ENCODE measurements around the gene CABP1. TPM values are rescaled to one million over a fixed set of nuclear protein-coding genes. Genes with fewer than 3 reads are reported as not detected.
A peak's percentile ranks its signal among the peaks of the same experiment; 100 is the strongest.

The CABP1 gene
- total and polyA plus RNA-seq, 2 of the 13 experiments (the other 11 are each of a cell fraction or from before 2014, with no cell fraction given), result not detected

DNA sequence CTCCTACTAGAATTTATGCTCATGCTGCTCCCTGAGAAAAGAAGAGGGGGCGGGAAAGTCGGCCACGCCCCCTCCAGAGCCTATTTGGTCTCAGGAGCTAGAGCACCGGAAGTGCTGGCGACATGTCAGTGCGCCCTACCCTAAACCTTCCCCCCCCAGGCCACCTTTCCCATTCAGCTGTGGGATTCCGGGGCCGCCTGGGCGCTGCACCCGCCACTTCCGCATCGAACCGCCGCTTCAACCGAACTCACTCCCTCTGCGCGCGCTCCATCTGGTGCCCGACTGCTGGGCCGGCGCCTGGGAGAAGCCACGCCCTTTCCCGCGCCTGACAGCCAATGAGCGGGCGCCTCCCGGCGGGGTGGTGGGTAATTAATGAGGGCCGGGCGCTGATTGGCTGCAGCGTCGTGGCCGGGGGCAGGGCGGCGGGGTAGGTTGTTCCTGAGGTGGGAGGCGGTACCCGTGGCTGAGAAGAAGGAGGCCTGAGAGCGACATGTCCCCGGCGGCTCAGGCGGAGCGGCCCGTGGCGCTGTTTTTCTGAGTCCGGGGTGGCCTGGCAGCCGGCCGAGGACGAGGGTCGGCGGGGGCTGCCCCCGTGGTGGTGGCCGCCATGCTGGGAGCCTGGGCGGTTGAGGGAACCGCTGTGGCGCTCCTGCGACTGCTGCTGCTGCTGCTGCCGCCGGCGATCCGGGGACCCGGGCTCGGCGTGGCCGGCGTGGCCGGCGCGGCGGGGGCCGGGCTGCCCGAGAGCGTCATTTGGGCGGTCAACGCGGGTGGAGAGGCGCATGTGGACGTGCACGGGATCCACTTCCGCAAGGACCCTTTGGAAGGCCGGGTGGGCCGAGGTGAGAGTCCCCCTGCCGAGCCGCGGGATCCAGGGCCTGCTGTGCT lies 46.5 kb downstream of the CABP1 start, which contains the start of gene MLEC (continued):
- TF ChIP-seq, protein P1, sequence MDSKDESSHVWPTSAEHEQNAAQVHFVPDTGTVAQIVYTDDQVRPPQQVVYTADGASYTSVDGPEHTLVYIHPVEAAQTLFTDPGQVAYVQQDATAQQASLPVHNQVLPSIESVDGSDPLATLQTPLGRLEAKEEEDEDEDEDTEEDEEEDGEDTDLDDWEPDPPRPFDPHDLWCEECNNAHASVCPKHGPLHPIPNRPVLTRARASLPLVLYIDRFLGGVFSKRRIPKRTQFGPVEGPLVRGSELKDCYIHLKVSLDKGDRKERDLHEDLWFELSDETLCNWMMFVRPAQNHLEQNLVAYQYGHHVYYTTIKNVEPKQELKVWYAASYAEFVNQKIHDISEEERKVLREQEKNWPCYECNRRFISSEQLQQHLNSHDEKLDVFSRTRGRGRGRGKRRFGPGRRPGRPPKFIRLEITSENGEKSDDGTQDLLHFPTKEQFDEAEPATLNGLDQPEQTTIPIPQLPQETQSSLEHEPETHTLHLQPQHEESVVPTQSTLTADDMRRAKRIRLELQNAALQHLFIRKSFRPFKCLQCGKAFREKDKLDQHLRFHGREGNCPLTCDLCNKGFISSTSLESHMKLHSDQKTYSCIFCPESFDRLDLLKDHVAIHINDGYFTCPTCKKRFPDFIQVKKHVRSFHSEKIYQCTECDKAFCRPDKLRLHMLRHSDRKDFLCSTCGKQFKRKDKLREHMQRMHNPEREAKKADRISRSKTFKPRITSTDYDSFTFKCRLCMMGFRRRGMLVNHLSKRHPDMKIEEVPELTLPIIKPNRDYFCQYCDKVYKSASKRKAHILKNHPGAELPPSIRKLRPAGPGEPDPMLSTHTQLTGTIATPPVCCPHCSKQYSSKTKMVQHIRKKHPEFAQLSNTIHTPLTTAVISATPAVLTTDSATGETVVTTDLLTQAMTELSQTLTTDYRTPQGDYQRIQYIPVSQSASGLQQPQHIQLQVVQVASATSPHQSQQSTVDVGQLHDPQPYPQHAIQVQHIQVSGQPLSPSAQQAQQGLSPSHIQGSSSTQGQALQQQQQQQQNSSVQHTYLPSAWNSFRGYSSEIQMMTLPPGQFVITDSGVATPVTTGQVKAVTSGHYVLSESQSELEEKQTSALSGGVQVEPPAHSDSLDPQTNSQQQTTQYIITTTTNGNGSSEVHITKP (CRISPR knock-in tag; IDR thresholded peaks at IDR 0.05; ENCODE audit: low read depth), result peak; percentile 91
- TF ChIP-seq HCFC1 (IDR thresholded peaks at IDR 0.05; ENCODE audit: low read depth, low read length) (peak; percentile 50), ZIK1 (CRISPR knock-in tag; IDR thresholded peaks at IDR 0.05; ENCODE audit: borderline replicate concordance, low read depth) (peak; percentile 49; the same call in 1 of the 2 replicates), MED13 (CRISPR knock-in tag; IDR thresholded peaks at IDR 0.05) (peak; percentile 85; the same call in 1 of the 2 replicates), TEAD2 (CRISPR knock-in tag; IDR thresholded peaks at IDR 0.05) (no peak), ZNF782 (CRISPR knock-in tag; IDR thresholded peaks at IDR 0.05; ENCODE audit: borderline replicate concordance) (no peak), RNF219 (CRISPR knock-in tag; IDR thresholded peaks at IDR 0.05) (no peak), SRSF1 (optimal IDR thresholded peaks at IDR 0.05; ENCODE audit: low read depth, low read length) (no peak), YEATS4 (CRISPR knock-in tag; IDR thresholded peaks at IDR 0.05; ENCODE audit: borderline replicate concordance) (peak; percentile 93), ZNF136 (CRISPR knock-in tag; IDR thresholded peaks at IDR 0.05; ENCODE audit: low read depth) (peak; percentile 28; the same call in 1 of the 2 replicates), ZNF484 (CRISPR knock-in tag; IDR thresholded peaks at IDR 0.05; ENCODE audit: borderline replicate concordance, low read depth) (no peak), MAFF (IDR thresholded peaks at IDR 0.05; ENCODE audit: low read depth, low read length) (no peak), ZNF737 (CRISPR knock-in tag; IDR thresholded peaks at IDR 0.05; ENCODE audit: borderline replicate concordance) (no peak)
- TF ChIP-seq, protein P2, sequence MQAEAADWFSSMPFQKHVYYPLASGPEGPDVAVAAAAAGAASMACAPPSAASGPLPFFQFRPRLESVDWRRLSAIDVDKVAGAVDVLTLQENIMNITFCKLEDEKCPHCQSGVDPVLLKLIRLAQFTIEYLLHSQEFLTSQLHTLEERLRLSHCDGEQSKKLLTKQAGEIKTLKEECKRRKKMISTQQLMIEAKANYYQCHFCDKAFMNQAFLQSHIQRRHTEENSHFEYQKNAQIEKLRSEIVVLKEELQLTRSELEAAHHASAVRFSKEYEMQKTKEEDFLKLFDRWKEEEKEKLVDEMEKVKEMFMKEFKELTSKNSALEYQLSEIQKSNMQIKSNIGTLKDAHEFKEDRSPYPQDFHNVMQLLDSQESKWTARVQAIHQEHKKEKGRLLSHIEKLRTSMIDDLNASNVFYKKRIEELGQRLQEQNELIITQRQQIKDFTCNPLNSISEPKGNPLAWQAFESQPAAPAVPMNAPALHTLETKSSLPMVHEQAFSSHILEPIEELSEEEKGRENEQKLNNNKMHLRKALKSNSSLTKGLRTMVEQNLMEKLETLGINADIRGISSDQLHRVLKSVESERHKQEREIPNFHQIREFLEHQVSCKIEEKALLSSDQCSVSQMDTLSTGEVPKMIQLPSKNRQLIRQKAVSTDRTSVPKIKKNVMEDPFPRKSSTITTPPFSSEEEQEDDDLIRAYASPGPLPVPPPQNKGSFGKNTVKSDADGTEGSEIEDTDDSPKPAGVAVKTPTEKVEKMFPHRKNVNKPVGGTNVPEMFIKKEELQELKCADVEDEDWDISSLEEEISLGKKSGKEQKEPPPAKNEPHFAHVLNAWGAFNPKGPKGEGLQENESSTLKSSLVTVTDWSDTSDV (CRISPR knock-in tag; IDR thresholded peaks at IDR 0.05), result no peak
- TF ChIP-seq, protein P3, sequence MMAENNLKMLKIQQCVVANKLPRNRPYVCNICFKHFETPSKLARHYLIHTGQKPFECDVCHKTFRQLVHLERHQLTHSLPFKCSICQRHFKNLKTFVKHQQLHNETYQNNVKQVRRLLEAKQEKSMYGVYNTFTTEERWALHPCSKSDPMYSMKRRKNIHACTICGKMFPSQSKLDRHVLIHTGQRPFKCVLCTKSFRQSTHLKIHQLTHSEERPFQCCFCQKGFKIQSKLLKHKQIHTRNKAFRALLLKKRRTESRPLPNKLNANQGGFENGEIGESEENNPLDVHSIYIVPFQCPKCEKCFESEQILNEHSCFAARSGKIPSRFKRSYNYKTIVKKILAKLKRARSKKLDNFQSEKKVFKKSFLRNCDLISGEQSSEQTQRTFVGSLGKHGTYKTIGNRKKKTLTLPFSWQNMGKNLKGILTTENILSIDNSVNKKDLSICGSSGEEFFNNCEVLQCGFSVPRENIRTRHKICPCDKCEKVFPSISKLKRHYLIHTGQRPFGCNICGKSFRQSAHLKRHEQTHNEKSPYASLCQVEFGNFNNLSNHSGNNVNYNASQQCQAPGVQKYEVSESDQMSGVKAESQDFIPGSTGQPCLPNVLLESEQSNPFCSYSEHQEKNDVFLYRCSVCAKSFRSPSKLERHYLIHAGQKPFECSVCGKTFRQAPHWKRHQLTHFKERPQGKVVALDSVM (CRISPR knock-in tag; IDR thresholded peaks at IDR 0.05), result 0 out of 2 replicates have a peak, but pooled peaks have one; percentile 42
- TF ChIP-seq, protein P4, sequence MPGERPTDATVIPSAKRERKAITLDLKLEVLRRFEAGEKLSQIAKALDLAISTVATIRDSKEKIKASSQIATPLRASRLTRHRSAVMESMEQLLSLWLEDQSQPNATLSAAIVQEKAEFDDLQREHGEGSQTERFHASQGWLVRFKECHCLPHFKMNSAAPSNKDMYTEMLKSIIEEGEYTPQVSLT (CRISPR knock-in tag; IDR thresholded peaks at IDR 0.05; ENCODE audit: borderline replicate concordance, low read depth), result peak; percentile 80; the same call in 1 of the 2 replicates
